ENCODE results near the gene CLMP. TPM values are rescaled to one million over a fixed set of nuclear protein-coding genes. Genes with fewer than 3 reads are reported as not detected.

The CLMP gene
- total RNA-seq, 6 experiments from 2014 or later: 126 to 201 (median 138) TPM

- Mint-ChIP-seq H3K36me3 (ENCODE audit: low read depth) (peaks cover 56% of the 10 kb centered on the region), H3K27ac (peak overlapping the region; percentile 66), H3K4me3 (no peak overlapping the region), H3K9me3 (no peaks in the 10 kb centered on the region), H3K4me1 (ENCODE audit: low read depth) (peaks cover 98% of the 10 kb centered on the region), H3K27me3 (ENCODE audit: insufficient read depth) (peaks cover 2% of the 10 kb centered on the region; the same call in 1 of the 2 replicates)
- DNase-seq: peak; percentile 42
- no peak for TF ChIP-seq CTCF (IDR thresholded peaks at IDR 0.05)
Observed at GRCh38 chr11:123183391-123184099, 11.5 kb downstream of the CLMP start.

- no peaks in the 10 kb centered on the region for H3K9me3 Mint-ChIP-seq
- no peak for TF ChIP-seq CTCF (IDR thresholded peaks at IDR 0.05)
- no peaks in the 10 kb centered on the region; the same call in none of the 2 replicates for H3K27me3 Mint-ChIP-seq (ENCODE audit: insufficient read depth)
- peak overlapping the region; percentile 71 for H3K27ac Mint-ChIP-seq
- no peak for DNase-seq
- peaks cover 67% of the 10 kb centered on the region for H3K36me3 Mint-ChIP-seq (ENCODE audit: low read depth)
- H3K4me1 Mint-ChIP-seq (ENCODE audit: low read depth): peaks cover 96% of the 10 kb centered on the region
- no peak overlapping the region for H3K4me3 Mint-ChIP-seq
Observed at GRCh38 chr11:123181767-123182500, 13.1 kb downstream of the CLMP start.

GRCh38 chr11:123181075-123181474, 14.0 kb downstream of the CLMP start:
- no peak for DNase-seq
- no peak for TF ChIP-seq CTCF (IDR thresholded peaks at IDR 0.05)
- Mint-ChIP-seq H3K27ac (peak overlapping the region; percentile 71), H3K4me1 (ENCODE audit: low read depth) (peaks cover 97% of the 10 kb centered on the region), H3K4me3 (no peak overlapping the region), H3K27me3 (ENCODE audit: insufficient read depth) (no peaks in the 10 kb centered on the region; the same call in none of the 2 replicates), H3K9me3 (no peaks in the 10 kb centered on the region), H3K36me3 (ENCODE audit: low read depth) (peaks cover 68% of the 10 kb centered on the region)

- TF ChIP-seq CTCF (IDR thresholded peaks at IDR 0.05): no peak
- Mint-ChIP-seq H3K4me1 (ENCODE audit: low read depth) (peaks cover 97% of the 10 kb centered on the region), H3K27ac (peak overlapping the region; percentile 71), H3K4me3 (no peak overlapping the region), H3K9me3 (no peaks in the 10 kb centered on the region), H3K36me3 (ENCODE audit: low read depth) (peaks cover 73% of the 10 kb centered on the region), H3K27me3 (ENCODE audit: insufficient read depth) (no peaks in the 10 kb centered on the region; the same call in none of the 2 replicates)
- peak; percentile 20 for DNase-seq
Observed at GRCh38 chr11:123180574-123180973, 14.5 kb downstream of the CLMP start.

- Mint-ChIP-seq H3K4me3 (no peak overlapping the region), H3K9me3 (no peaks in the 10 kb centered on the region), H3K27ac (peak overlapping the region; percentile 71), H3K4me1 (ENCODE audit: low read depth) (peaks cover 97% of the 10 kb centered on the region), H3K27me3 (ENCODE audit: insufficient read depth) (no peaks in the 10 kb centered on the region; the same call in none of the 2 replicates), H3K36me3 (ENCODE audit: low read depth) (peaks cover 73% of the 10 kb centered on the region)
- no peak for TF ChIP-seq CTCF (IDR thresholded peaks at IDR 0.05)
- DNase-seq: no peak
Observed at GRCh38 chr11:123180166-123180565, 14.9 kb downstream of the CLMP start.

Data from HFFc6 (cell line).